Gastrocnemius medialis (tissue), 4 donors: ENCODE measurements around the gene CHN2.

ENCODE experiments used
- CTCF ChIP-seq, 5 experiments: fragments of 450-650 bp in 3 of 5; fragments of 200-600 bp in 2 of 5; sonication (generic) in 2 of 5; IDR thresholded peaks in 4 of 5; conservative IDR thresholded peaks in 1 of 5; 1 replicate in 4 of 5; 2 replicates in 1 of 5; pipeline ENCODE4 v1.5.1; 2016 to 2019; ENCODE audit warnings: antibody characterized with exemption in 5 of 5, mild to moderate bottlenecking in 3 of 5, moderate library complexity in 3 of 5
- POLR2A ChIP-seq, 2 donors: fragments of 450-650 bp; IDR thresholded peaks; one replicate each; pipeline ENCODE4 v1.6.1; 2017; ENCODE audit warnings: antibody characterized with exemption in 2 of 2, mild to moderate bottlenecking in 2 of 2, moderate library complexity in 2 of 2

GRCh38 chr7:29471444-29472138, 277.0 kb downstream of the CHN2 start:
- TF ChIP-seq CTCF (IDR thresholded peaks at IDR 0.05 in 4 of 5, conservative IDR thresholded peaks at IDR 0.05 in 1 of 5) = no peak
- TF ChIP-seq POLR2A (IDR thresholded peaks at IDR 0.05) = no peak
